SU-DHL-6 (cell line): ENCODE measurements around the gene INPPL1.

Experiments
- H2AFZ ChIP-seq: fragments of 200-600 bp; sonication (generic); 2 replicates; pipeline ENCODE4 v1.6.1; 2014; ENCODE audit warnings: low read depth, mild to moderate bottlenecking, moderate library complexity, mixed read lengths, antibody characterized with exemption, low read length; ENCODE audit not compliant: severe bottlenecking
- H3F3A ChIP-seq: fragments of 200-600 bp; shearing (Covaris generic); 2 replicates; pipeline ENCODE4 v1.6.0; 2016; ENCODE audit warnings: antibody characterized with exemption, mild to moderate bottlenecking; ENCODE audit not compliant: insufficient read depth
- H3K27ac ChIP-seq: fragments of 200-600 bp; sonication (generic); 2 replicates; pipeline ENCODE4 v1.5.1; 2016; ENCODE audit warnings: low read depth, mild to moderate bottlenecking, low read length, moderate library complexity, mixed read lengths
- H3K27me3 ChIP-seq: fragments of 200-600 bp; sonication (generic), shearing (Covaris generic); 2 replicates; pipeline ENCODE4 v1.6.0; 2014; ENCODE audit warnings: mild to moderate bottlenecking, low read length
- H3K36me3 ChIP-seq: fragments of 200-600 bp; sonication (generic); 2 replicates; pipeline ENCODE4 v1.6.1; 2014; ENCODE audit warnings: mild to moderate bottlenecking, low read length, mixed read lengths
- H3K4me2 ChIP-seq: fragments of 300-600, 200-600 bp; shearing (Covaris generic), sonication (generic); 2 replicates; pipeline ENCODE4 v1.6.0; 2014; ENCODE audit warnings: low read length, low read depth, mild to moderate bottlenecking; ENCODE audit not compliant: poor library complexity, severe bottlenecking
- H3K4me3 ChIP-seq: fragments of 200-600 bp; sonication (generic); 2 replicates; pipeline ENCODE4 v1.5.1; 2014; ENCODE audit warnings: antibody characterized with exemption, low read length, mild to moderate bottlenecking, mixed read lengths; ENCODE audit not compliant: insufficient read depth, poor library complexity, severe bottlenecking
- H3K79me2 ChIP-seq: fragments of 200-600 bp; sonication (generic); 2 replicates; pipeline ENCODE4 v1.6.1; 2014; ENCODE audit warnings: mild to moderate bottlenecking, low read length, moderate library complexity; ENCODE audit not compliant: insufficient read depth
- H3K9ac ChIP-seq: fragments of 200-600 bp; sonication (generic); 2 replicates; pipeline ENCODE4 v1.7.0; 2014; ENCODE audit warnings: mild to moderate bottlenecking, low read length
- H3K9me2 ChIP-seq: fragments of 200-600 bp; sonication (generic); replicated peaks from 2 replicates; pipeline ENCODE4 v1.6.1; 2014; ENCODE audit warnings: low read length; ENCODE audit not compliant: insufficient read depth
- H3K9me3 ChIP-seq: fragments of 200-600 bp; sonication (generic); 2 replicates; pipeline ENCODE4 v1.6.1; 2014; ENCODE audit warnings: low read length, mixed read lengths; ENCODE audit not compliant: insufficient read depth
- H4K20me1 ChIP-seq: fragments of 200-600 bp; sonication (generic); 2 replicates; pipeline ENCODE4 v1.6.1; 2014; ENCODE audit warnings: low read depth, mild to moderate bottlenecking, antibody characterized with exemption, low read length, moderate library complexity, mixed read lengths
- EZH2phosphoT487 ChIP-seq: fragments of 200-600 bp; sonication (generic), shearing (Covaris generic); conservative IDR thresholded peaks from 2 replicates; pipeline ENCODE4 v1.6.1; 2018; ENCODE audit warnings: mild to moderate bottlenecking, antibody characterized with exemption, low read length, moderate library complexity, mixed read lengths
- TF ChIP-seq, protein P1 (sequence below): fragments of 200-600 bp; sonication (generic); IDR thresholded peaks from one replicate; pipeline ENCODE4 v1.5.1; 2017; ENCODE audit warnings: antibody characterized with exemption, mild to moderate bottlenecking, low read length, moderate library complexity; ENCODE audit not compliant: insufficient read depth, poor library complexity, severe bottlenecking

The INPPL1 gene, protein sequence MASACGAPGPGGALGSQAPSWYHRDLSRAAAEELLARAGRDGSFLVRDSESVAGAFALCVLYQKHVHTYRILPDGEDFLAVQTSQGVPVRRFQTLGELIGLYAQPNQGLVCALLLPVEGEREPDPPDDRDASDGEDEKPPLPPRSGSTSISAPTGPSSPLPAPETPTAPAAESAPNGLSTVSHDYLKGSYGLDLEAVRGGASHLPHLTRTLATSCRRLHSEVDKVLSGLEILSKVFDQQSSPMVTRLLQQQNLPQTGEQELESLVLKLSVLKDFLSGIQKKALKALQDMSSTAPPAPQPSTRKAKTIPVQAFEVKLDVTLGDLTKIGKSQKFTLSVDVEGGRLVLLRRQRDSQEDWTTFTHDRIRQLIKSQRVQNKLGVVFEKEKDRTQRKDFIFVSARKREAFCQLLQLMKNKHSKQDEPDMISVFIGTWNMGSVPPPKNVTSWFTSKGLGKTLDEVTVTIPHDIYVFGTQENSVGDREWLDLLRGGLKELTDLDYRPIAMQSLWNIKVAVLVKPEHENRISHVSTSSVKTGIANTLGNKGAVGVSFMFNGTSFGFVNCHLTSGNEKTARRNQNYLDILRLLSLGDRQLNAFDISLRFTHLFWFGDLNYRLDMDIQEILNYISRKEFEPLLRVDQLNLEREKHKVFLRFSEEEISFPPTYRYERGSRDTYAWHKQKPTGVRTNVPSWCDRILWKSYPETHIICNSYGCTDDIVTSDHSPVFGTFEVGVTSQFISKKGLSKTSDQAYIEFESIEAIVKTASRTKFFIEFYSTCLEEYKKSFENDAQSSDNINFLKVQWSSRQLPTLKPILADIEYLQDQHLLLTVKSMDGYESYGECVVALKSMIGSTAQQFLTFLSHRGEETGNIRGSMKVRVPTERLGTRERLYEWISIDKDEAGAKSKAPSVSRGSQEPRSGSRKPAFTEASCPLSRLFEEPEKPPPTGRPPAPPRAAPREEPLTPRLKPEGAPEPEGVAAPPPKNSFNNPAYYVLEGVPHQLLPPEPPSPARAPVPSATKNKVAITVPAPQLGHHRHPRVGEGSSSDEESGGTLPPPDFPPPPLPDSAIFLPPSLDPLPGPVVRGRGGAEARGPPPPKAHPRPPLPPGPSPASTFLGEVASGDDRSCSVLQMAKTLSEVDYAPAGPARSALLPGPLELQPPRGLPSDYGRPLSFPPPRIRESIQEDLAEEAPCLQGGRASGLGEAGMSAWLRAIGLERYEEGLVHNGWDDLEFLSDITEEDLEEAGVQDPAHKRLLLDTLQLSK

DNA sequence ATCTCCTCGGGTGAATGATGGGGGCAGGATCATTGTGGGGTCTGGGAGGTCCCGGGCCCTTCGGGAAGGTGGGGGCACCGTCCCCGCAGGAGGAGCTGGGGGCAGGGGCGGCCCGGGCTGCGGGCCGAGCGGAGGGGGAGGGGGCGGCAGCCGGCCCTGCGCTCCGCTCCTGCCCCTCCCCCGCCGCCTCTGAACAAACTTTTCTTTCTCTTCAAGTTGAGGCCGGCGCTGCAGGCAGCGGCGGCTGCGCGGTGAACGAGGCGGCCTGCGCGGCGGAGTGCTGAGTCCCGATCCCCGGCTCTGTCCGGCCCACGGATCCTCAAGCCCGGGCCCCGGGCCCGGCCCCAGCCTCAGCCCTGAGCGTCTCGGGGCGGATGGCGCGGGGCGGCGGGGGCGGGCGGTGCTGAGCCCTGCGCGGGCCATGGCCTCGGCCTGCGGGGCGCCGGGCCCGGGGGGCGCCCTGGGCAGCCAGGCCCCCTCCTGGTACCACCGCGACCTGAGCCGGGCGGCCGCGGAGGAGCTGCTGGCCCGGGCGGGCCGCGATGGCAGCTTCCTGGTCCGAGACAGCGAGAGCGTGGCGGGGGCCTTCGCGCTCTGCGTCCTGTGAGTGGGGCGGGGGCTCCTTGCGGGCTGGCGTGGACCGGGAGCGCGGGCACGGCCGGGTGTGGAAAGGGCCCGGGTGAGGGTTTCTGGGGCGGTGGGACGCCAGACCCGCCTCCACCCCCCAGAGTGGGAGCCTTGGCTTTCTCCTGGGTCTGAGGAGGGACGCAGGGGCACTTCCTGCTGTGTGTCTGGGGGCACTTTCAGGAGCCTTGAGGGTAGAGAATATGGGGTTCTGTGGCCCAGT is at the start of gene INPPL1:
INPPL1 (plus strand) TSS at position 204 of the 847 bp plus-strand sequence; CDS start at position 422, 218 bp downstream.
- no peaks in the 10 kb centered on the region for H3K9me3 ChIP-seq
- no peaks in the 10 kb centered on the region for H3K9me2 ChIP-seq
- no peaks in the 10 kb centered on the region for H3K27me3 ChIP-seq
- peak within 1 kb of the TSS; percentile 87 for H3K9ac ChIP-seq
- H3F3A ChIP-seq, result peaks cover 8% of the 10 kb centered on the region
- H4K20me1 ChIP-seq, result no peaks in the 10 kb centered on the region
- peak within 1 kb of the TSS; percentile 81 for H3K4me3 ChIP-seq
- H3K36me3 ChIP-seq, result no peaks in the 10 kb centered on the region
- no peak for TF ChIP-seq EZH2phosphoT487
- TF ChIP-seq, protein P1, sequence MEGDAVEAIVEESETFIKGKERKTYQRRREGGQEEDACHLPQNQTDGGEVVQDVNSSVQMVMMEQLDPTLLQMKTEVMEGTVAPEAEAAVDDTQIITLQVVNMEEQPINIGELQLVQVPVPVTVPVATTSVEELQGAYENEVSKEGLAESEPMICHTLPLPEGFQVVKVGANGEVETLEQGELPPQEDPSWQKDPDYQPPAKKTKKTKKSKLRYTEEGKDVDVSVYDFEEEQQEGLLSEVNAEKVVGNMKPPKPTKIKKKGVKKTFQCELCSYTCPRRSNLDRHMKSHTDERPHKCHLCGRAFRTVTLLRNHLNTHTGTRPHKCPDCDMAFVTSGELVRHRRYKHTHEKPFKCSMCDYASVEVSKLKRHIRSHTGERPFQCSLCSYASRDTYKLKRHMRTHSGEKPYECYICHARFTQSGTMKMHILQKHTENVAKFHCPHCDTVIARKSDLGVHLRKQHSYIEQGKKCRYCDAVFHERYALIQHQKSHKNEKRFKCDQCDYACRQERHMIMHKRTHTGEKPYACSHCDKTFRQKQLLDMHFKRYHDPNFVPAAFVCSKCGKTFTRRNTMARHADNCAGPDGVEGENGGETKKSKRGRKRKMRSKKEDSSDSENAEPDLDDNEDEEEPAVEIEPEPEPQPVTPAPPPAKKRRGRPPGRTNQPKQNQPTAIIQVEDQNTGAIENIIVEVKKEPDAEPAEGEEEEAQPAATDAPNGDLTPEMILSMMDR, result no peak
- H3K4me2 ChIP-seq, result peak within 1 kb of the TSS; percentile 66
- H3K79me2 ChIP-seq, result peaks cover 18% of the 10 kb centered on the region
- peak within 1 kb of the TSS; percentile 94 for H3K27ac ChIP-seq
- peak within 1 kb of the TSS; percentile 87 for H2AFZ ChIP-seq

DNA sequence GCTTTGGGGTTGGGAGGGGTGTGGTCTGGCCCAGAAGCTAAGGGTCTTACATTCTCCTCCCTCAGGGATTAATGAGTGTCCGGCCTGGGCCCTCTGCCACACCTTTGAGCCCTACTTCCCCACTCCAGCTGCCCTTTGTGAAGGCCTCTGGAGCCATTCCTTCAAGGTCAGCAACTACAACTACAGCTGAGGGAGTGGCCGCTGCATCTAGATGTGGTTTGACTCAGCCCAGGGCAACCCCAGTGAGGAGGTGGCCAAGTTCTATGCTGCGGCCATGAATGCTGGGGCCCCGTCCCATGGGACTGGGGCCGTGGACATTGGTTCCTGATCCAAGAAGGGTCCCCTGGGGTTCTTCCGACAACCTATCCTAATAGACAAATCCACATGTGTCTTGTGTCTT is 46.9 kb upstream of the INPPL1 start:
- H3K4me3 ChIP-seq, result no peak overlapping the region
- no peaks in the 10 kb centered on the region for H3K9me2 ChIP-seq
- no peaks in the 10 kb centered on the region for H3K36me3 ChIP-seq
- no peaks in the 10 kb centered on the region for H3K9me3 ChIP-seq
- TF ChIP-seq, protein P1, result no peak
- no peak for TF ChIP-seq EZH2phosphoT487
- H2AFZ ChIP-seq, result no peak overlapping the region
- no peaks in the 10 kb centered on the region for H4K20me1 ChIP-seq
- no peaks in the 10 kb centered on the region for H3K27me3 ChIP-seq
- H3K9ac ChIP-seq, result no peak overlapping the region
- no peak overlapping the region for H3K27ac ChIP-seq
- H3K4me2 ChIP-seq, result no peak overlapping the region
- H3F3A ChIP-seq, result no peaks in the 10 kb centered on the region
- H3K79me2 ChIP-seq, result no peaks in the 10 kb centered on the region
